ENCODE results near the gene RAPGEF1. TPM values are rescaled to one million over a fixed set of nuclear protein-coding genes. Genes with fewer than 3 reads are reported as not detected.

RAPGEF1 gene
- total and polyA plus RNA-seq, 2 of the 13 experiments (the other 11 are each of a cell fraction or from before 2014, with no cell fraction given) = 21.2 to 38.9 TPM

- TF ChIP-seq AGO1 (IDR thresholded peaks at IDR 0.05; ENCODE audit: low read depth, low read length, poor library complexity, severe bottlenecking) = no peak
- no peak for TF ChIP-seq BCLAF1 (IDR thresholded peaks at IDR 0.05)
- TF ChIP-seq NBN (conservative IDR thresholded peaks at IDR 0.05) = no peak
- TF ChIP-seq SP5 (CRISPR knock-in tag; IDR thresholded peaks at IDR 0.05; ENCODE audit: borderline replicate concordance, low read depth) = no peak
- peak; percentile 90 for TF ChIP-seq GABPA (IDR thresholded peaks at IDR 0.05; ENCODE audit: low read depth, low read length)
- TF ChIP-seq GABPA (CRISPR knock-in tag; IDR thresholded peaks at IDR 0.05; ENCODE audit: low read depth) = peak; percentile 84
- no peak for TF ChIP-seq KLF6 (CRISPR knock-in tag; IDR thresholded peaks at IDR 0.05)
- peak; percentile 23; the same call in 1 of the 2 replicates for TF ChIP-seq ZGPAT (CRISPR knock-in tag; IDR thresholded peaks at IDR 0.05)
- TF ChIP-seq TGIF2 (CRISPR knock-in tag; IDR thresholded peaks at IDR 0.05) = peak; percentile 38; the same call in 1 of the 2 replicates
- no peak for TF ChIP-seq ZNF280B (CRISPR knock-in tag; IDR thresholded peaks at IDR 0.05; ENCODE audit: borderline replicate concordance)
- TF ChIP-seq ZNF441 (CRISPR knock-in tag; IDR thresholded peaks at IDR 0.05; ENCODE audit: borderline replicate concordance) = 0 out of 2 replicates have a peak, but pooled peaks have one; percentile 11
- TF ChIP-seq RNF2 (conservative IDR thresholded peaks at IDR 0.05; ENCODE audit: low read depth) = no peak
- no peak for TF ChIP-seq FUBP1 (CRISPR knock-in tag; IDR thresholded peaks at IDR 0.05; ENCODE audit: borderline replicate concordance)
- peak; percentile 83 for TF ChIP-seq TFDP2 (CRISPR knock-in tag; IDR thresholded peaks at IDR 0.05)
- peak; percentile 53; the same call in 1 of the 2 replicates for TF ChIP-seq ZNF770 (CRISPR knock-in tag; IDR thresholded peaks at IDR 0.05)
- TF ChIP-seq SYNCRIP (IDR thresholded peaks at IDR 0.05; ENCODE audit: insufficient read depth, low read depth, low read length) = no peak
- no peak for TF ChIP-seq GATAD2A (CRISPR knock-in tag; IDR thresholded peaks at IDR 0.05)
- TF ChIP-seq ATRX (CRISPR knock-in tag; IDR thresholded peaks at IDR 0.05; ENCODE audit: borderline replicate concordance) = no peak
Measured at GRCh38 chr9:131530920-131531832, 208.7 kb downstream of the RAPGEF1 start, which contains the start of gene UCK1 (continued).
